Trophoblast cell (in vitro differentiated cells and primary cell): Measurements from ENCODE around the gene RNASEH2B.

Source experiments
- DNase-seq, 2 donors: peaks; one replicate each; pipeline ENCODE4 v3.0.0-alpha.2; 2016
- H2AFZ ChIP-seq: 2 replicates; pipeline ENCODE4 v1.6.1; 2013; ENCODE audit warnings: low read length, moderate library complexity, mild to moderate bottlenecking; ENCODE audit not compliant: insufficient read depth, poor library complexity
- H2AK5ac ChIP-seq: 2 replicates; pipeline ENCODE4 v1.6.1; 2013; ENCODE audit warnings: mild to moderate bottlenecking, low read length
- H2BK120ac ChIP-seq: 2 replicates; pipeline ENCODE4 v1.6.1; 2013; ENCODE audit warnings: low read length, mild to moderate bottlenecking, moderate library complexity; ENCODE audit not compliant: insufficient read depth, poor library complexity
- H2BK12ac ChIP-seq: 2 replicates; pipeline ENCODE4 v1.6.1; 2013; ENCODE audit warnings: mild to moderate bottlenecking, low read length, moderate library complexity
- H2BK5ac ChIP-seq: 2 replicates; pipeline ENCODE4 v1.6.1; 2013; ENCODE audit warnings: low read length, low read depth, moderate library complexity, mild to moderate bottlenecking; ENCODE audit not compliant: poor library complexity
- H3K14ac ChIP-seq: 2 replicates; pipeline ENCODE4 v1.6.1; 2013; ENCODE audit warnings: mild to moderate bottlenecking, low read length
- H3K18ac ChIP-seq: 2 replicates; pipeline ENCODE4 v1.6.1; 2013; ENCODE audit warnings: mild to moderate bottlenecking, low read length
- H3K23ac ChIP-seq: 2 replicates; pipeline ENCODE4 v1.6.1; 2013; ENCODE audit warnings: low read length
- H3K27ac ChIP-seq: 2 replicates; pipeline ENCODE4 v1.5.1; 2013; ENCODE audit warnings: low read depth, mild to moderate bottlenecking, inconsistent platforms, low read length, moderate library complexity
- H3K27me3 ChIP-seq: 2 replicates; pipeline ENCODE4 v1.6.1; 2013; ENCODE audit warnings: inconsistent platforms, mild to moderate bottlenecking, low read length, moderate library complexity; ENCODE audit not compliant: insufficient read depth
- H3K36me3 ChIP-seq, 2 experiments: 1 replicate in 1 of 2; 2 replicates in 1 of 2; pipeline ENCODE4 v1.6.1; 2013; ENCODE audit warnings: low read length in 2 of 2, mild to moderate bottlenecking in 2 of 2, moderate library complexity in 1 of 2; ENCODE audit not compliant: insufficient read depth in 2 of 2, control insufficient read depth in 1 of 2
- H3K4ac ChIP-seq: 2 replicates; pipeline ENCODE4 v1.6.1; 2013; ENCODE audit warnings: low read depth, mild to moderate bottlenecking, low read length, moderate library complexity
- H3K4me1 ChIP-seq, 2 experiments: 1 replicate in 1 of 2; 2 replicates in 1 of 2; pipeline ENCODE4 v1.6.1; 2013; ENCODE audit warnings: low read length in 2 of 2, mild to moderate bottlenecking in 2 of 2, moderate library complexity in 1 of 2; ENCODE audit not compliant: insufficient read depth in 2 of 2, control insufficient read depth in 1 of 2
- H3K4me2 ChIP-seq: 2 replicates; pipeline ENCODE4 v1.6.1; 2013; ENCODE audit warnings: inconsistent platforms, mild to moderate bottlenecking, low read length, moderate library complexity
- H3K4me3 ChIP-seq: 2 replicates; pipeline ENCODE4 v1.5.1; 2013; ENCODE audit warnings: mild to moderate bottlenecking, low read depth, low read length, inconsistent platforms
- H3K79me1 ChIP-seq: one replicate; pipeline ENCODE4 v1.6.1; 2013; ENCODE audit warnings: low read length
- H3K79me2 ChIP-seq: 2 replicates; pipeline ENCODE4 v1.6.1; 2013; ENCODE audit warnings: low read length, mild to moderate bottlenecking; ENCODE audit not compliant: control insufficient read depth, insufficient read depth, poor library complexity
- H3K9ac ChIP-seq: 2 replicates; pipeline ENCODE4 v1.6.1; 2013; ENCODE audit warnings: mild to moderate bottlenecking, low read length
- H3K9me3 ChIP-seq: 2 replicates; pipeline ENCODE4 v1.6.1; 2013; ENCODE audit warnings: low read depth, mild to moderate bottlenecking, control low read depth, inconsistent platforms, low read length; ENCODE audit not compliant: insufficient read depth
- H4K12ac ChIP-seq: 2 replicates; pipeline ENCODE4 v1.6.1; 2013; ENCODE audit warnings: low read depth, mild to moderate bottlenecking, low read length, moderate library complexity
- H4K8ac ChIP-seq: 2 replicates; pipeline ENCODE4 v1.6.1; 2013; ENCODE audit warnings: low read depth, mild to moderate bottlenecking, low read length, moderate library complexity
- H4K91ac ChIP-seq: one replicate; pipeline ENCODE4 v1.6.1; 2013; ENCODE audit warnings: low read depth, mild to moderate bottlenecking, low read length, moderate library complexity
- WGBS: extraction: QIAGEN DNeasy Blood & Tissue Kit; methylation state at CpG from one replicate; pipeline ENCODE4 v1.1.7; 2013; ENCODE audit warnings: missing lambda C conversion rate; ENCODE audit not compliant: insufficient read length, insufficient coverage; ENCODE audit errors: extremely low coverage; 5-methylcytosine and 5-hydroxymethylcytosine counted together

Gene RNASEH2B

GRCh38 chr13:50918567-50918966 is 9.0 kb downstream of the RNASEH2B start:
- Histone ChIP-seq H2AK5ac (no peak overlapping the region), H3K79me2 (peaks cover 1% of the 10 kb centered on the region), H2AFZ (no peak overlapping the region), H3K4me1 (peaks cover 7 to 8% of the 10 kb centered on the region in 2 experiments), H3K36me3 (no peaks in the 10 kb centered on the region), H3K27ac (no peak overlapping the region), H3K14ac (no peak overlapping the region), H3K9ac (no peak overlapping the region), H3K9me3 (peaks cover 2% of the 10 kb centered on the region), H3K4me3 (no peak overlapping the region), H4K8ac (no peak overlapping the region), H3K18ac (no peak overlapping the region), H2BK12ac (no peak overlapping the region), H4K91ac (no peak overlapping the region), H3K23ac (no peak overlapping the region), H3K4me2 (no peak overlapping the region), H2BK120ac (no peak overlapping the region), H3K4ac (no peak overlapping the region), H3K79me1 (peaks cover 2% of the 10 kb centered on the region), H4K12ac (no peak overlapping the region), H2BK5ac (no peak overlapping the region), H3K27me3 (no peaks in the 10 kb centered on the region)
- no peak for DNase-seq
- no CpG with 5 or more reads among the region's 3 CpGs for WGBS

- no peak overlapping the region for H3K4me3 ChIP-seq
- H3K9ac ChIP-seq, result no peak overlapping the region
- peaks cover 1% of the 10 kb centered on the region for H3K79me2 ChIP-seq
- H2BK120ac ChIP-seq, result no peak overlapping the region
- no peak overlapping the region for H4K91ac ChIP-seq
- H3K27me3 ChIP-seq, result no peaks in the 10 kb centered on the region
- no peak overlapping the region for H2BK5ac ChIP-seq
- no peaks in the 10 kb centered on the region for H3K36me3 ChIP-seq
- WGBS, result no CpG with 5 or more reads among the region's 2 CpGs
- no peak overlapping the region for H2AK5ac ChIP-seq
- no peak overlapping the region for H3K4me2 ChIP-seq
- H2AFZ ChIP-seq, result no peak overlapping the region
- H3K9me3 ChIP-seq, result peaks cover 2% of the 10 kb centered on the region
- H4K8ac ChIP-seq, result no peak overlapping the region
- H3K14ac ChIP-seq, result no peak overlapping the region
- H3K18ac ChIP-seq, result no peak overlapping the region
- H4K12ac ChIP-seq, result no peak overlapping the region
- H3K27ac ChIP-seq, result no peak overlapping the region
- no peak overlapping the region for H3K23ac ChIP-seq
- H2BK12ac ChIP-seq, result no peak overlapping the region
- peak in 1 of 2 donors; percentile 31 for DNase-seq
- H3K79me1 ChIP-seq, result peaks cover 2% of the 10 kb centered on the region
- no peak overlapping the region for H3K4ac ChIP-seq
- H3K4me1 ChIP-seq, result peaks cover 7 to 8% of the 10 kb centered on the region in 2 experiments
Observed at GRCh38 chr13:50919277-50919676, 9.7 kb downstream of the RNASEH2B start.

GRCh38 chr13:50921706-50922105 is 12.1 kb downstream of the RNASEH2B start:
- H3K9me3 ChIP-seq, result peaks cover 2% of the 10 kb centered on the region
- H3K4me3 ChIP-seq, result no peak overlapping the region
- no peak overlapping the region for H3K18ac ChIP-seq
- no peak overlapping the region for H2BK5ac ChIP-seq
- H3K79me1 ChIP-seq, result peaks cover 2% of the 10 kb centered on the region
- no peak overlapping the region for H2BK120ac ChIP-seq
- no peak overlapping the region for H2BK12ac ChIP-seq
- no peak overlapping the region for H2AK5ac ChIP-seq
- H4K8ac ChIP-seq, result no peak overlapping the region
- no peak overlapping the region for H3K14ac ChIP-seq
- H4K91ac ChIP-seq, result no peak overlapping the region
- H3K4me1 ChIP-seq, result peaks cover 4 to 5% of the 10 kb centered on the region in 2 experiments
- WGBS, result no CpG with 5 or more reads among the region's 1 CpG
- H3K9ac ChIP-seq, result no peak overlapping the region
- H3K4ac ChIP-seq, result no peak overlapping the region
- H2AFZ ChIP-seq, result no peak overlapping the region
- H3K4me2 ChIP-seq, result no peak overlapping the region
- H3K27ac ChIP-seq, result no peak overlapping the region
- H3K27me3 ChIP-seq, result no peaks in the 10 kb centered on the region
- peaks cover 1% of the 10 kb centered on the region for H3K79me2 ChIP-seq
- DNase-seq, result no peak
- H4K12ac ChIP-seq, result no peak overlapping the region
- H3K36me3 ChIP-seq, result no peaks in the 10 kb centered on the region
- H3K23ac ChIP-seq, result peak overlapping the region; percentile 49

- Histone ChIP-seq H2AK5ac (no peak overlapping the region), H4K8ac (no peak overlapping the region), H3K27me3 (no peaks in the 10 kb centered on the region), H4K12ac (no peak overlapping the region), H3K23ac (no peak overlapping the region), H3K9ac (no peak overlapping the region), H4K91ac (no peak overlapping the region), H3K4me3 (no peak overlapping the region), H2AFZ (no peak overlapping the region), H3K9me3 (peaks cover 2% of the 10 kb centered on the region), H3K18ac (no peak overlapping the region), H3K4me1 (no peaks in the 10 kb centered on the region), H3K14ac (no peak overlapping the region), H3K4me2 (no peak overlapping the region), H2BK120ac (no peak overlapping the region), H2BK12ac (no peak overlapping the region), H2BK5ac (no peak overlapping the region), H3K36me3 (no peaks in the 10 kb centered on the region), H3K27ac (no peak overlapping the region), H3K79me1 (no peaks in the 10 kb centered on the region), H3K79me2 (no peaks in the 10 kb centered on the region), H3K4ac (no peak overlapping the region)
- WGBS, result no CpG with 5 or more reads among the region's 1 CpG
- DNase-seq, result no peak
Observed at GRCh38 chr13:50923272-50923671, 13.7 kb downstream of the RNASEH2B start.
